Measurements from ENCODE around the gene TFAP2D.

DNA sequence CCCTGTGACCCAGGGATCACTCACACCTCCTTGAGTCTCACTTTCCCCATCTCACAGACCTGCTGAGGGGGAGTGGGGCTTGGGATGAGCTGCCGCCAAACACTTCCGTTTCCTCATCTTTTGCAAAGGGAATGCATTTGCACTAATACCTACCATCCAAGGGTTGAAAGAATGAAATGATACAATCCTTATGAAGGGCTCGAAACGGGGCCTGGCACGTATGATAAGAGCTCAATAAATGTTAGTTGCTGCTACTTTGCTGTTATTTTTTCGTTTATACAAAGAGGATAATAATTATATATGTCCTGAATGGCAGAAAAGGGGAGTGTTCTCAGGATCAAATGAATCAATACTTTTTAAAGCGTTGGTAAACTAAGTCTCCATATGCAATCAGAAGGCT, 6.1 kb upstream of the TFAP2D start:
- TF ChIP-seq, protein P1, sequence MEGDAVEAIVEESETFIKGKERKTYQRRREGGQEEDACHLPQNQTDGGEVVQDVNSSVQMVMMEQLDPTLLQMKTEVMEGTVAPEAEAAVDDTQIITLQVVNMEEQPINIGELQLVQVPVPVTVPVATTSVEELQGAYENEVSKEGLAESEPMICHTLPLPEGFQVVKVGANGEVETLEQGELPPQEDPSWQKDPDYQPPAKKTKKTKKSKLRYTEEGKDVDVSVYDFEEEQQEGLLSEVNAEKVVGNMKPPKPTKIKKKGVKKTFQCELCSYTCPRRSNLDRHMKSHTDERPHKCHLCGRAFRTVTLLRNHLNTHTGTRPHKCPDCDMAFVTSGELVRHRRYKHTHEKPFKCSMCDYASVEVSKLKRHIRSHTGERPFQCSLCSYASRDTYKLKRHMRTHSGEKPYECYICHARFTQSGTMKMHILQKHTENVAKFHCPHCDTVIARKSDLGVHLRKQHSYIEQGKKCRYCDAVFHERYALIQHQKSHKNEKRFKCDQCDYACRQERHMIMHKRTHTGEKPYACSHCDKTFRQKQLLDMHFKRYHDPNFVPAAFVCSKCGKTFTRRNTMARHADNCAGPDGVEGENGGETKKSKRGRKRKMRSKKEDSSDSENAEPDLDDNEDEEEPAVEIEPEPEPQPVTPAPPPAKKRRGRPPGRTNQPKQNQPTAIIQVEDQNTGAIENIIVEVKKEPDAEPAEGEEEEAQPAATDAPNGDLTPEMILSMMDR (IDR thresholded peaks at IDR 0.05), result no peak
- no peak for TF ChIP-seq POLR2A (IDR thresholded peaks at IDR 0.05)

Data from prostate gland (tissue), 2 donors.